Measurements from ENCODE around the gene NDUFB7.

Gene NDUFB7

GRCh38 chr19:14562660-14563589 is 8.9 kb downstream of the NDUFB7 start:
- no peak for TF ChIP-seq CTCF (IDR thresholded peaks at IDR 0.05; ENCODE audit: low read depth, low read length)
- DNase-seq (ENCODE audit: extremely low read depth, low read depth): no peak

DNA sequence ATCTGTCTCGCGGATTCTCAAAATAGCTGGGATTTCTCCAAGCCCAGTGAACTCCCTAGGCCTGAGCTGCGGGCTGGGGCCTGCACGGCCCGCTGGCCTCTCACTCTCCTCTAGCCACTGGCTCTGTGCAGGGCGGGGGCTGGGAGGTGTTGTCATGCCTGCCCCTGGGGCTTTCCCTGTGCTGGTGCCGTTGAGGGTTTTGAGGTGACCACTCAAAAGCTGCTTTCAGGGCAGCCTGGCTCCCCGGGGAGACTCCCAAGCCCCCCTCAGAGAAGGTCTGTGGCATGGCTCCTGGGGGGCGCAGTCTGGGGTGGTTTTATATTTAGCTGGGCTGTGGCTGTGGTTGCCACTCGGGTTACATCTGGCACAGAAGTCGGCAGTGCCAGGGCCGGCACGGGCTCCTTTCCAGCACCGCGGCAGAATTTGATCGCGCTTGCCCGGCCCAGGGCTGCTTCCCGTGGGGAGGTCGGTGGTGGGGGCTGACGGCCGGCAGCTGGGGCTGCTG is 10.0 kb downstream of the NDUFB7 start:
- DNase-seq (ENCODE audit: extremely low read depth, low read depth): no peak
- no peak for TF ChIP-seq CTCF (IDR thresholded peaks at IDR 0.05; ENCODE audit: low read depth, low read length)

- DNase-seq (ENCODE audit: extremely low read depth, low read depth): no peak
- TF ChIP-seq CTCF (IDR thresholded peaks at IDR 0.05; ENCODE audit: low read depth, low read length): no peak
Observed at GRCh38 chr19:14561249-14561648, 10.6 kb downstream of the NDUFB7 start.

DNA sequence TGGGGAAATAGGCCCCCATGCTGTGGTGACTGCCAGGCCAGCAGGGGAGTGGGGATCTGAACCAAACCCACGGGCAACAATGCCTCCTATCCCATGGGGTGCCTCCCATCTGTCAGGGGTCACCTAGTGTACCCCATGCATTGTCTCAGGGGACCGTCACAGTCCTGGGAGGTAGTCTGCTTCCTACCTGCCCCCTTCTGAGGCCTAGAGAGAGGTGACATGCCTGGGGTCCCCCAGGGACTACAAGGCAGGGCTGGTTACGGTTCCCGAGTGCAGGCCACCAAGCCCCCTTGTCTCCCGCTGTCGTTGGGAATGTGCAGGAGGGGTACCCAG is 11.1 kb downstream of the NDUFB7 start:
- TF ChIP-seq CTCF (IDR thresholded peaks at IDR 0.05; ENCODE audit: low read depth, low read length): no peak
- no peak for DNase-seq (ENCODE audit: extremely low read depth, low read depth)

- DNase-seq (ENCODE audit: extremely low read depth, low read depth): no peak
- TF ChIP-seq CTCF (IDR thresholded peaks at IDR 0.05; ENCODE audit: low read depth, low read length): no peak
Observed at GRCh38 chr19:14559916-14560775, 11.7 kb downstream of the NDUFB7 start.

DNA sequence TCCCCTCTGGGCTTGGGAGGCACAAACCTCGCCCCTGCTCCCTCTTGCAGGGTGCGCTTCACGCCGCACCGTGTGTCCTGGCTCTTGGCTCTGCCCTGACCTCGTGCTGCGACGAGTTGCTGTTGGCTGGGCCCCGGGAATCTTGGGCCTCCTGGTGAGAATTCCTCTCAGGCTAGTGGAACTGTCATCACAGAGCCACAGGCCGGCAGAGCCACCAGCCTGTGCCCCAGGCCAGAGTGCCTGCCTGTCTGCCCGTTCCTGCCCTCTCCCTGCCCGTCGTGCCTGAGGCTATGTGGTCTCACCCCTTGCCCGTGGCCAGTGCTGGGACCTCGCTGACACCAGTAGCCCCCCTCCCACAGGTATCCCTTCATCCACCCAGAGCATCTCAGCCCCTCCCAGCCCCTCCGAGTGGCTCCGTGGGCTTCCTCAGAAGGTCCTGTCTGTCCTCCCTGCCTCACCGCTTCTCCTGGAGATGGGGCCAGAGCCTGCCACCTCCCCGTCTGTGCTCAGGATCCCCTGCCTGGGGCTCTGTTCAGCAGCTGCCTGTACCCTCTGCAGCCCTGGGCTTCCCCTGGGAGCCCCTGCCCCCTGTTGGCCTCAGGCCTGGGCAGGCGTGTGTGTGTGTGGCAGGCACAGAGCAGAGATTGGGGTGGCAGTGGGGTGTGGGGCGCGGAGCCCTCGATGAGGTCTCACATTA is 13.3 kb downstream of the NDUFB7 start:
- DNase-seq (ENCODE audit: extremely low read depth, low read depth): no peak
- TF ChIP-seq CTCF (IDR thresholded peaks at IDR 0.05; ENCODE audit: low read depth, low read length): no peak
